ENCODE measurements around the gene RHOG.
"Not testable (repeated sequence)": the region's sequence is repeated elsewhere in the genome, so short reads cannot be mapped to it uniquely, and the experiment has no call there.

Gene RHOG

GRCh38 chr11:3796801-3797328 lies 43.9 kb downstream of the RHOG start:
- Histone ChIP-seq H3K4me3 (peak overlapping the region; percentile 86 to 92), H3K9me3 (no peaks in the 10 kb centered on the region), H3K27ac (peak overlapping the region; percentile 96 to 98), H3K27me3 (no peaks in the 10 kb centered on the region), H3K36me3 (peaks cover 10 to 26% (median 16%) of the 10 kb centered on the region in 3 donors), H3K4me1 (peaks cover 0 to 37% (median 22%) of the 10 kb centered on the region in 4 donors)
- intact Hi-C loops (cut with DNase I; ENCODE audit: low total_unique reads) = loop anchor here (5.0 kb wide), 1 partner anchor 45 kb away; the partner anchor contains the start of gene RHOG
- no peak for DNase-seq
- no peak for TF ChIP-seq CTCF (IDR thresholded peaks at IDR 0.05)

- no peak for TF ChIP-seq CTCF (IDR thresholded peaks at IDR 0.05)
- Histone ChIP-seq H3K36me3 (peaks cover 15 to 31% (median 16%) of the 10 kb centered on the region in 3 donors), H3K9me3 (no peaks in the 10 kb centered on the region), H3K4me1 (peaks cover 0 to 37% (median 22%) of the 10 kb centered on the region in 4 donors), H3K4me3 (peak overlapping the region; percentile 86 to 92), H3K27me3 (no peaks in the 10 kb centered on the region), H3K27ac (peak overlapping the region; percentile 96 to 98)
- intact Hi-C loops (cut with DNase I; ENCODE audit: low total_unique reads) = loop anchor here (5.0 kb wide), 1 partner anchor 46 kb away; the partner anchor contains the start of gene RHOG
- DNase-seq = peak in 1 of 2 donors; percentile 3
Measured at GRCh38 chr11:3796346-3796745, 44.4 kb downstream of the RHOG start.

GRCh38 chr11:3796002-3796311 lies 44.8 kb downstream of the RHOG start:
- Histone ChIP-seq H3K27me3 (no peaks in the 10 kb centered on the region), H3K9me3 (no peaks in the 10 kb centered on the region), H3K27ac (peak overlapping the region; percentile 96 to 98), H3K36me3 (peaks cover 15 to 35% (median 16%) of the 10 kb centered on the region in 3 donors), H3K4me3 (peak overlapping the region; percentile 86 to 92), H3K4me1 (peaks cover 0 to 37% (median 22%) of the 10 kb centered on the region in 4 donors)
- TF ChIP-seq CTCF (IDR thresholded peaks at IDR 0.05) = no peak
- no peak for DNase-seq
- intact Hi-C loops (cut with DNase I; ENCODE audit: low total_unique reads) = loop anchor here (5.0 kb wide), 1 partner anchor 46 kb away; the partner anchor contains the start of gene RHOG

GRCh38 chr11:3795131-3796001 lies 45.4 kb downstream of the RHOG start:
- no peaks in the 10 kb centered on the region for H3K9me3 ChIP-seq
- intact Hi-C loops (cut with DNase I; ENCODE audit: low total_unique reads) = loop anchor here (5.0 kb wide), 1 partner anchor 47 kb away; the partner anchor contains the start of gene RHOG
- peak overlapping the region; percentile 86 to 92 for H3K4me3 ChIP-seq
- H3K27ac ChIP-seq = peak overlapping the region in 1 of 2 donors; percentile 98
- H3K36me3 ChIP-seq = peaks cover 15 to 36% (median 16%) of the 10 kb centered on the region in 3 donors
- DNase-seq = no peak
- H3K27me3 ChIP-seq = no peaks in the 10 kb centered on the region
- peaks cover 0 to 41% (median 23%) of the 10 kb centered on the region in 4 donors for H3K4me1 ChIP-seq
- no peak for TF ChIP-seq CTCF (IDR thresholded peaks at IDR 0.05)

GRCh38 chr11:3794387-3794786 lies 46.4 kb downstream of the RHOG start:
- H3K4me3 ChIP-seq; H3K27me3 ChIP-seq; H3K9me3 ChIP-seq; intact Hi-C loops (cut with DNase I; ENCODE audit: low total_unique reads); DNase-seq; H3K27ac ChIP-seq: not testable (repeated sequence)
- peaks cover 0 to 48% (median 27%) of the 10 kb centered on the region in 4 donors for H3K4me1 ChIP-seq
- peaks cover 15 to 36% (median 16%) of the 10 kb centered on the region in 3 donors for H3K36me3 ChIP-seq

Measured in tibial artery (tissue), 4 donors.